Stimulated activated CD4-positive, alpha-beta T cell treated with anti-CD3 and anti-CD28 coated beads, Interleukin-12 subunit alpha, Interleukin-12 subunit beta, amount 100 ng/mL, for 48 hours (primary cell): ENCODE results near the gene PKP4.

Experiments used
- DNase-seq, 3 donors: peaks; one replicate each; pipeline ENCODE4 v3.0.0-alpha.2; 2020; ENCODE audit warnings: low read depth in 2 of 3, low spot score in 1 of 3

PKP4 gene

DNA sequence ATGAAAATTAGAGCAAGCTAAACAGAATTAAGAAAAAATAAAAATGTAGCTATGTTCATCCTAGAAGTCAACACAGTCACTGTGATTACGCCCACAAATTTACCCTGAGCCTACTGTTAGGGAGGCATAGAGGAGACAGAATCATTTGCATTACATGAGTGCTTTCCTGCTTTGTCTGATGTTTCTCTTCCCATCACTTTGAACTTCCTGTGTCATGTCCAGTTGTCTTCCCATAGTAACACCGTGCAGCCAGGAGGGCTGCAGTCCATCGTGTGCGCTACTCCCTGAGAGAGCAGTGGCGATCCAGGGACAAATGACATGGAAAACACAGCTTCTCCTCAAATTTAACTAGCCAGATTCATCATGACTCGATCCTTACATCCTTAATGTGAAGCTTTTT is 188.5 kb downstream of the PKP4 start:
- DNase-seq: no peak

GRCh38 chr2:158647436-158648231 is 190.9 kb downstream of the PKP4 start:
- no peak for DNase-seq

- no peak for DNase-seq
Observed at GRCh38 chr2:158649846-158650245, 193.1 kb downstream of the PKP4 start.

DNA sequence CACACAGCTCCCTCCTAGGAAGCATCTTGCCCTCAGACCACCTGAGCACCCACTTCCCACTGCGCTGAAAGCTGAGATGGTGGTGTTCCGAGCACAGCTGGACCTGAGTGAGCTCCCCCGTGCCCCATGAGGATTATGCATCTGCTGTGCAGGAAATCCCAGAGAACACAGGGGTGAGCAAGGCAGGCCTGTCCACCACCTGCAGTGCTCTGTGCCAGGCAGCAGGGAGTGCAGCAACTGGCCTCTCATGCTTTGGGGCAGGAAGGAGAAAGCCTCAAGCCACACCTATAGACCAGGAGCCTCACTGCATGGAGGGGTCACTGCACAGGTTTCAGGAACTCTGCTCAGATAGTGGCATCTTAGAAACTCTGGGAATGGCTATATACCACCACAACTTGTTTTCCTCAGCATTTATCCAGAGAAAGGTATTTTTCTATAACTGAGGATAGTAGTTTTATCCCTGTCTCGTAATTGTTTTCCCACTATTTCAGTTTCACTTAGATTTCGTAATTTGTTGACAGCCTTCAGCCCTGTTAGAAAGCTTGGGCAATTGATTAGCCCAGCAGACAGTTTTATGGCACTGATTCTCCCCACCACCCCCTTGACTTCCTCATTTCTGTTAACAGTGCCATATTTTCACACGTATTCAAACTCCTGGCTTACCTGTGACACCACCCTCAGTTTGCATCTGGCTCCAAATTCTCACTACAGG is 194.1 kb downstream of the PKP4 start:
- DNase-seq: no peak

GRCh38 chr2:158651358-158652057 is 194.8 kb downstream of the PKP4 start:
- no peak for DNase-seq

- no peak for DNase-seq
Observed at GRCh38 chr2:158655628-158656027, 198.9 kb downstream of the PKP4 start.

- DNase-seq: no peak
Observed at GRCh38 chr2:158656492-158657229, 199.9 kb downstream of the PKP4 start.

- no peak for DNase-seq
Observed at GRCh38 chr2:158658396-158658795, 201.6 kb downstream of the PKP4 start.

- no peak for DNase-seq
Observed at GRCh38 chr2:158659483-158659882, 202.7 kb downstream of the PKP4 start.

GRCh38 chr2:158661231-158661630 is 204.5 kb downstream of the PKP4 start:
- no peak for DNase-seq

DNA sequence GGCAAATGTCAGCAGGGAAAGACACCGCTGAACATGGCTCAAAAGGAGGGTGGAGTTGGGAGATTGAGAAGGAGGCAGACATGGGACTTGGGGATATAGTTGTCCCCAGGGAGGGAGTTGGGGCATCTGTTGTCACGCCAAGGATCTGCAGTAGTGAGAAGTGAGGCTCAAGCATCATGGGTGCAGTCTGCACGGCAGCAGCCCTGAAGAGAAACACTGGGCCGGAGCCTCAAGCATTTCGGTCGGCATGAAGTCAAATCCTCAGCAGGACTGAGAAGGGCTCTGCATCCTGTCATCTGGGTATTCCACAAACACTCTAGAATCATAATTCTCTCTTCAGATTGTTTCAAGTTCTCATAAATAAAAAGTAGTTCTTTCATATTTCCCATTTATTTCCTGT is 205.7 kb downstream of the PKP4 start:
- DNase-seq: no peak

DNA sequence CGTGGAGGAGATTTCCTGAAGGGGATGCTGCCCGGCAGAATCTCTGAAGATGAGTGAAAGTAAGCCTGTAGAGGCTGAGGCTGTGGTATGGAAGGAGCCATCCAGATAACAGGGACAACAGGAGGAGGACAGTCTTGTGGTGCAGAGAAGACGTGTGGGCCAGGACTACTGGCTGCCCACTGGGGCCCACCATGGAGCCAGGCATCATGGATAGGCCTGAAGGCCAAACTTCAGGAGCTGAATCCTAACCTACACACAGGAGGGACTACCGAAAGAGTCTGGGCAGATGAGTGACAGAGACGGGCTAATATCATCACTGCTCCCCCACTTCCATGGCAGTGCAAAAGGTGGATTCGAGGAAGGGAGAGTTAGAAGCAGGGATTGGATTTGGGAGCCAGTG is 207.0 kb downstream of the PKP4 start:
- DNase-seq: no peak

GRCh38 chr2:158664987-158665386 is 208.2 kb downstream of the PKP4 start:
- DNase-seq: no peak

- DNase-seq: no peak
Observed at GRCh38 chr2:158665536-158666302, 209.0 kb downstream of the PKP4 start.

DNA sequence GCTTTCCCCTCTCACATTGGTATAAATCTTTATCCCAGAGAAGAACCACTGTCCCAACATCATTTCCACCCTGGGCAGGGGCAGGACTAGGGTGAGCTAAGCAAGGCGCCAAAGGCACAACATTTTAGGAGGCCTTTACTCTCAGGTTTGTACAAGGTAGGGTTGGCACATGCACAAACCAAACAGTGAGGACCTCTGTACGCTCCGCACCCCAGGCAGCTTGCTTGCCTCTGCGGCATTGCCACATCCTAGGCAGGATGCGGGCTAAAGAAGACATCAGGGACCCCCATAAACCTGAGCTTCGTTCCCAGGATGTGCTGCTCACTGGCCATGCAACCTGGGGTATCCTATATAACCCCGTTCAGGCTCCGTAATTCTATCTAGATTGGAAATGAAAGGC is 210.2 kb downstream of the PKP4 start:
- DNase-seq: no peak

DNA sequence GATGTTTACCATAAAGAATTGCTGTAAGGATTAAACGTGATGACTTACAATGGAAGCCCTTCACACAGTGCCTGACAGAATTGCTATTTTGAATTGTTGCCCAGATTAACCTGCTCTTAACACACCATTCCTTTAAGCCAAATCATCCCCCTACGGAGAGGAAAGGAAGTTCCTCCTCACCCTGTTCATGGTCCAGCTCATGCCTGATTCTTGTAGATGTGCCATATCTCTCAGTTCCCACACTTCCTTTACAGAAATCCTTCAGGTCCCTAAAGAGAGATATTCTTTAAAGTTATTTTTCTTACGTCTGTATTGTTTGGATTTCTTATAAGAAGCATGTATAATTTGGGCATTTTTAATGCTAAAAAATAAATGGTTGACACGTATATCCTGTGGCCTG is 210.8 kb downstream of the PKP4 start:
- no peak for DNase-seq

- no peak for DNase-seq
Observed at GRCh38 chr2:158668001-158668765, 211.4 kb downstream of the PKP4 start.

DNA sequence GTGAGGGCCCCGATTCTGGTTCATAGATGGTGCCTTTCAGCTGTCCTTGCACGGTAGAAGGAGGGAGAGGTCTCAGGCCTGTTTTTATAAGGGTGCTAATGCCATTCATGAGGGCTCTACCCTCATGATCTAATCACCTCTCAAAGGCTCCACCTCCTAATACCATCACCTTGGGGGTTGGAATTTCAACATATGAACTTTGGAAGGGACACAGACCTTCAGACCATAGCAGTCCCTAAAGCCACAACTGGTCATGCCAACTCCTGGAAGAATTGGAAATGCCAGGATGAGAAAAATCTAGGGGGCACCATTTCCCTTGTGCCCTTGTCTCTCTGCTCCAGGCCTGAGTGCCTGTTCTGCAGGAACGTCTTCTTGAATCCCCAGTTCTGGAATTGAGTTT is 213.5 kb downstream of the PKP4 start:
- no peak for DNase-seq

DNA sequence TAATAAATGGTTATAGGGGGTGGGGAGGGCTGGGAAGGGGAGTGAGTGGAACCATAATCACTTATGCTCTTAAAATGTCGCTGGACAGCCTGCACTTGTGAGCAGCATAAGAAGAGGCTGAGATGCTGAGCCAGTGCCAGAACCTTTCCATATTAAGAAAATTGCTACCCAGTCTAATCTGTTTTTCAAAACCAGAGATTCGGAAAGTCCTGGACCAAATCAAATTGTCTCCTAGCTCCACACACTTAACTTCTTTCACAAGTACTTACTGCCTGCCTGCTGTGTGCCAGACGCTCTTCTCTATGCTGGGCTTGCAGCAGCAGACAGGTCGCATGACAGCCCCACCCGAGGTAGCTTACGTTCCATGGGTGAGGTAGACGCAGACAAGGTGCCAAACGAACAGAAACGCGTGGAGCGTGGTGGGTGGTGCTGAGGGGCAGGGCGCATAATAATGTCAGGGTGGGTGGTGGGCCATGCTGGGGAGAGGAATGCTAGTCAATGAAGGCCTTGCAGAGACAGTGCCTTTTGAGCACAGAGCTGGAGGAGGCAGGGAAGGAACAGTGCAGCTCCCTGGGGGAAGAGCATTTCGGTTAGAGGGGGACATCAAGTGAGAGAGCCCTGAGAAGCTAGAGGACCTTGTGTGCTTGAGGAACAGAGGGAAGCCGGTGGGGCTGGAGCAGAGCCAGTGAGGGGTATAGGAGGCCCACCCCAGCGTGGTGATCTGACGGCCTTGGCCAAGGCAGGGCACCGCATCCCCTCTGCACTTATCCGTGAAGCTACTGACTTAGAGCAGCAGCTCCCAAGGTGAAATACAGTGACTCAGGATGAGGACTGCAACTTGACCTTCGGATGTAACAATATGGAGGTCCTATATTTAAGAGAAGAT is 214.9 kb downstream of the PKP4 start:
- no peak for DNase-seq
